AG04450 (cell line): ENCODE results near the gene HYI. TPM values are rescaled to one million over a fixed set of nuclear protein-coding genes. Genes with fewer than 3 reads are reported as not detected.

ENCODE experiments used
- CTCF ChIA-PET: fragments of 300-600, 350-600 bp; formaldehyde crosslinking; extraction: SDS; loops from one replicate; lab custom pipeline; 2022; ENCODE audit warnings: antibody characterized with exemption, inconsistent platforms; lab: Charles Lee
- POLR2A ChIA-PET: fragments of 350-600 bp; formaldehyde crosslinking; extraction: SDS; loops from one replicate; lab custom pipeline; 2021; ENCODE audit warnings: antibody characterized with exemption, inconsistent platforms; lab: Yijun Ruan, JAX
- DNase-seq: peaks from one replicate; pipeline ENCODE4 v3.0.0-alpha.2; 2011; ENCODE audit warnings: low read depth, low spot score
- H3K27ac ChIP-seq: one replicate; pipeline ENCODE4 v1.5.1; 2012; ENCODE audit warnings: low read depth, low read length, control low read depth
- H3K27me3 ChIP-seq: one replicate; pipeline ENCODE4 v1.6.0; 2012; ENCODE audit warnings: low read length; ENCODE audit not compliant: control insufficient read depth, insufficient read depth
- H3K4me3 ChIP-seq: 2 replicates; pipeline ENCODE4 v1.5.1; 2011; ENCODE audit warnings: mild to moderate bottlenecking, low read depth, low read length, control low read depth
- H3K9me3 ChIP-seq: 2 replicates; pipeline ENCODE4 v1.5.1; 2012; ENCODE audit warnings: low read length; ENCODE audit not compliant: control insufficient read depth, insufficient read depth
- CTCF ChIP-seq: IDR thresholded peaks from 2 replicates; pipeline ENCODE4 v1.5.1; 2011; ENCODE audit warnings: low read depth, low read length, control low read depth, inconsistent platforms
- polyA plus RNA-seq: library from polyadenylated mRNA; depleted of rRNA; stranded (reverse); fragments of >200 nt; gene quantifications from 2 replicates; pipeline ENCODE4 v1.2.3, GENCODE V29; 2011

HYI gene
- polyA plus RNA-seq, 1 experiment: 22.8 TPM

GRCh38 chr1:43441166-43441893, 12.4 kb downstream of the HYI start:
- CTCF ChIA-PET: interaction anchor here (0.7 kb wide), 1 partner anchor 33 kb away, joined by 3 read pairs; no protein-coding TSS in a partner anchor
- TF ChIP-seq CTCF: no peak
- Histone ChIP-seq H3K27me3 (no peaks in the 10 kb centered on the region), H3K9me3 (no peaks in the 10 kb centered on the region; the same call in 1 of the 2 replicates), H3K4me3 (no peak overlapping the region), H3K27ac (no peak overlapping the region)
- DNase-seq: no peak
- POLR2A ChIA-PET: interaction anchor here (0.6 kb wide), 1 partner anchor 74 kb away, joined by 9 read pairs; no protein-coding TSS in a partner anchor

DNA sequence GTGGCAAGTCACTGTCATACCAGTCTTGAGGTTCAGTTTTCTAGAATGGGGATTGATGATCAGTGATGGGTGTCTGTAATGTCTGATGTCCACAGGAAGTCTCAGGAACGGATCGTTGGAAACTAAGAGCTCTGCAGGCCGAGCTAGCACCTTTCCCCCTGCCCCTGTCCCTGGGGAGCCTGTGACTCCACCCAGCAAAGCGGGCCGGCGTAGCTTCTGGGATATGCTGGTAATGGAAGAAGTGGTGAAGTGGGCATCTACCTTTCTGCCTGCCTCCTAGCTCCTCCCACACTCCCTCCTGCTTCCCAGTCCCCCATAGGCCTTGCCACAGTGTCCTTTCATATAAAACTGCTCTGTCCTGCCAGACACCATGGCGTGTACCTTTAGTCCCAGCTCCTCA, 13.4 kb downstream of the HYI start:
- Histone ChIP-seq H3K27me3 (no peaks in the 10 kb centered on the region), H3K27ac (no peak overlapping the region), H3K4me3 (no peak overlapping the region), H3K9me3 (no peaks in the 10 kb centered on the region; the same call in 1 of the 2 replicates)
- ChIA-PET POLR2A (interaction anchor here (0.6 to 1.4 kb wide), 2 partner anchors 14 to 73 kb away, joined by 5 to 9 read pairs; no protein-coding TSS in a partner anchor), CTCF (interaction anchor here (0.7 to 0.9 kb wide), 2 partner anchors 32 to 203 kb away, joined by 3 read pairs; no protein-coding TSS in a partner anchor)
- DNase-seq: no peak
- TF ChIP-seq CTCF: no peak

DNA sequence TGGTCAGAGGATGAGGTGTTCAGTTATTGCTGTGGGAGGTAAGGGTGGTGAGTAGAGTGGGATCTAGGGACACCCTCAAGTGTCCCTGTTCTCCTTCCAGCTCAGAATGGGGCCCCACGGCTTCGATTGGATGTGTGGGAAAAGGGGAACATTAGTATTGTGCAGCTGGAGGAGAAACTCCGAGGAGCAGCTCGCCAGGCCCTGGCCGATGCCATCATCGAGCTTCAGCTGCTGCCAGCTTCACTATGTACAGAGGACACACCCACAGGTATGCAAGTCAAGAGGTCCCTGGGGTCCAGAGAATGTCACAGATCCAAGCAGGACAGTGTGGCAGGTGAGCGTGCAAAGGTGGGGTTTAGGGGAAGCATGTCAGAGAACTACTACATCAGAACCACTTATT, 13.9 kb downstream of the HYI start:
- ChIA-PET POLR2A (interaction anchor here (1.4 kb wide), 1 partner anchor 15 kb away, joined by 5 read pairs; no protein-coding TSS in a partner anchor), CTCF (interaction anchor here (0.9 kb wide), 1 partner anchor 203 kb away, joined by 3 read pairs; no protein-coding TSS in a partner anchor)
- no peak for DNase-seq
- Histone ChIP-seq H3K9me3 (no peaks in the 10 kb centered on the region; the same call in 1 of the 2 replicates), H3K27ac (no peak overlapping the region), H3K4me3 (no peak overlapping the region), H3K27me3 (no peaks in the 10 kb centered on the region)
- no peak for TF ChIP-seq CTCF

GRCh38 chr1:43438953-43439581, 14.7 kb downstream of the HYI start:
- ChIA-PET POLR2A (interaction anchor here (1.4 kb wide), 1 partner anchor 15 kb away, joined by 5 read pairs; no protein-coding TSS in a partner anchor), CTCF (interaction anchor here (1.3 kb wide), 1 partner anchor 212 kb away, joined by 6 read pairs; no protein-coding TSS in a partner anchor)
- no peak overlapping the region for H3K4me3 ChIP-seq
- no peaks in the 10 kb centered on the region for H3K27me3 ChIP-seq
- no peak for TF ChIP-seq CTCF
- no peak for DNase-seq
- H3K9me3 ChIP-seq: no peaks in the 10 kb centered on the region; the same call in 1 of the 2 replicates
- H3K27ac ChIP-seq: no peak overlapping the region
